GM12891 (cell line): ENCODE results near the gene SORCS1.

ENCODE experiments used
- PAX5 ChIP-seq: IDR thresholded peaks from 2 replicates; pipeline ENCODE4 v1.6.1; 2011; ENCODE audit warnings: low read length, moderate library complexity, mild to moderate bottlenecking; ENCODE audit not compliant: insufficient read depth, severe bottlenecking
- POLR2A ChIP-seq: IDR thresholded peaks from 2 replicates; pipeline ENCODE4 v1.6.1; 2011; ENCODE audit warnings: low read depth, low read length, control low read depth
- POLR2AphosphoS5 ChIP-seq: IDR thresholded peaks from 2 replicates; pipeline ENCODE4 v1.6.1; 2011; ENCODE audit warnings: low read depth, low read length, control low read depth
- POU2F2 ChIP-seq: IDR thresholded peaks from 2 replicates; pipeline ENCODE4 v1.6.1; 2011; ENCODE audit warnings: low read depth, mild to moderate bottlenecking, control low read depth, low read length, moderate library complexity
- TAF1 ChIP-seq: IDR thresholded peaks from 2 replicates; pipeline ENCODE4 v1.6.1; 2011; ENCODE audit warnings: low read depth, low read length, control low read depth

- TF ChIP-seq POU2F2 (no peak), TAF1 (no peak), POLR2A (no peak), POLR2AphosphoS5 (no peak), PAX5 (no peak)
These were observed 456.0 kb downstream of the SORCS1 start for GRCh38 chr10:106708506-106708905.
